HL-60 (cell line): ENCODE results near the gene C1orf21.

Source experiments
- DNase-seq, 2 experiments: peaks; one replicate each; pipeline ENCODE4 v3.0.0-alpha.2; 2010 to 2020; ENCODE audit warnings: low read depth in 1 of 2, low spot score in 1 of 2
- H3K27ac ChIP-seq: fragments of 250-450 bp; sonication (Bioruptor Pico); replicated peaks from 2 replicates; pipeline ENCODE4 v1.5.1; 2020; ENCODE audit warnings: mild to moderate bottlenecking, moderate library complexity
- H3K27me3 ChIP-seq: fragments of 250-450 bp; sonication (Bioruptor Pico); 2 replicates; pipeline ENCODE4 v1.5.1; 2021; ENCODE audit warnings: mild to moderate bottlenecking, moderate library complexity; ENCODE audit not compliant: insufficient read depth, poor library complexity, severe bottlenecking
- H3K4me3 ChIP-seq: replicated peaks from 2 replicates; pipeline ENCODE4 v1.5.1; 2011; ENCODE audit warnings: mild to moderate bottlenecking, control low read depth, low read length; ENCODE audit not compliant: insufficient read depth
- GABPA ChIP-seq: IDR thresholded peaks from 2 replicates; pipeline ENCODE4 v1.6.1; 2012; ENCODE audit warnings: low read depth
- POLR2AphosphoS5 ChIP-seq: IDR thresholded peaks from 2 replicates; pipeline ENCODE4 v1.6.1; 2012; ENCODE audit warnings: low read depth
- SPI1 ChIP-seq: IDR thresholded peaks from 2 replicates; pipeline ENCODE4 v1.6.1; 2012; ENCODE audit warnings: low read depth, mild to moderate bottlenecking, borderline replicate concordance
- TF ChIP-seq, protein P1 (sequence below): IDR thresholded peaks from 2 replicates; pipeline ENCODE4 v1.6.1; 2012; ENCODE audit warnings: low read depth; ENCODE audit not compliant: insufficient replicate concordance
- TF ChIP-seq, protein P2 (sequence below): IDR thresholded peaks from one replicate; pipeline ENCODE4 v1.5.1; 2011; ENCODE audit warnings: low read length, control low read depth, inconsistent platforms; ENCODE audit not compliant: insufficient read depth

Gene C1orf21

DNA sequence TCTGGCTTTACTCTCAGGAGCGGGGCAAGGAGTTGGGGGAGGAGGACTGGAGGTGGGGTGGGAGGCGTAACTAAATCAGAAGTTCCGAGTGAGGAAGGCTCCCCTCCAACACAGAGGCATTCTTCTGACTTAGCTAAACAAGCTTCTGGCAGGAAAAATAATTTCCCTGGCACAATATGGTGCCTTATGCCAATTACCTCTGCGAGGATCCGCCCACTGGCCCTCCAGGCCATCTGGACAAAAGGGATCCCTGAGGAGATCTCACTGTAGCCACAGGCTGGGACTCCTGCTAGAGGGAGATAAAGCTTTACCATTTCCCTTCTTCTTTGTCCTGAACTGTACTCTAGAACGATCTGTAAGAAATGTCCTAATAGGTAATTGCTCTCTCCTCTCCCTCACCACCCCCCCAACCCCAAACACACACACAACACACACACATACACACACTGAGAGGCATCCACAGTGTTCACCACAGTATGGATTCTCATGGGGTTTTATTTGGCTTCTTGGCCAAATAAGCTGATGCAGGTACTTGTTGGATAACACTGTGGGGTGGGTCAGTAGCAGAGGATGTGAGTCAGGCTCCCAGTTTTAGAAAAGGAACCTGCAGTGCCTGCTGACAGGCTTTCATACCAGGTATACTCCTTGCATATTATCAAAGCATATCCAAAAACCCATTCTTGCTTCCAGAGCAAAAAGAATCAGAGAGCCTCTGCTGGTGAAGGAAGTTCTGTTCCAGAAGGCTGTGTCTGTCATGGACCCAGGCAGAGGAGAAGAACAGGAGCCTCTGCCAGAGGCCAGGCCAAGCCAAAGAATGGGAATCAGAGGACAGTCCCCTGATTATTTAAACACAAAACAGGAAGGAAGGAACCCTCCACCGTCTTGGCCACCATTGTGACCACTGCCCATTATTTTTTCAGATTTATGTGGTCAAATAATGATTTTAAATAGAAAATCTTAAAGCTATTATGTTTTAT is 169.1 kb downstream of the C1orf21 start:
- DNase-seq = no peak

DNA sequence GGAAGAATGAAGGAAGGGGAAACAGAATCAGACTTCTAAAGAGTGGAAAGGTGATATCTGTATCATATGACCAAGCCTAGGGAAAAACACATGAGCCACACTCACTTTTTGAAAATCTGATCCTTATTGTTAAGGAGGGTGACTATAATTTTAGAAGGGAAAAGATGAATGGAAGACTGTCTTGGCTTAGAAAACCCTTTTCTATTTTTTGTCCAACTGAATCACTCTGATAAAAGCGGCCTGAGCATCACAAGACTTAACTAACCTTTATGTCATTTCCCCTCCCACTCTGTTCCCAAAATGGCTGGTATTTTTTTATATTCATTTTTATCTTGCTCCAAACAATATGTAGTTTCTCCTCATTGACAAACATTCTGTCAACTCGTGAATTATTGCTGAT is 169.8 kb downstream of the C1orf21 start:
- TF ChIP-seq, protein P1, sequence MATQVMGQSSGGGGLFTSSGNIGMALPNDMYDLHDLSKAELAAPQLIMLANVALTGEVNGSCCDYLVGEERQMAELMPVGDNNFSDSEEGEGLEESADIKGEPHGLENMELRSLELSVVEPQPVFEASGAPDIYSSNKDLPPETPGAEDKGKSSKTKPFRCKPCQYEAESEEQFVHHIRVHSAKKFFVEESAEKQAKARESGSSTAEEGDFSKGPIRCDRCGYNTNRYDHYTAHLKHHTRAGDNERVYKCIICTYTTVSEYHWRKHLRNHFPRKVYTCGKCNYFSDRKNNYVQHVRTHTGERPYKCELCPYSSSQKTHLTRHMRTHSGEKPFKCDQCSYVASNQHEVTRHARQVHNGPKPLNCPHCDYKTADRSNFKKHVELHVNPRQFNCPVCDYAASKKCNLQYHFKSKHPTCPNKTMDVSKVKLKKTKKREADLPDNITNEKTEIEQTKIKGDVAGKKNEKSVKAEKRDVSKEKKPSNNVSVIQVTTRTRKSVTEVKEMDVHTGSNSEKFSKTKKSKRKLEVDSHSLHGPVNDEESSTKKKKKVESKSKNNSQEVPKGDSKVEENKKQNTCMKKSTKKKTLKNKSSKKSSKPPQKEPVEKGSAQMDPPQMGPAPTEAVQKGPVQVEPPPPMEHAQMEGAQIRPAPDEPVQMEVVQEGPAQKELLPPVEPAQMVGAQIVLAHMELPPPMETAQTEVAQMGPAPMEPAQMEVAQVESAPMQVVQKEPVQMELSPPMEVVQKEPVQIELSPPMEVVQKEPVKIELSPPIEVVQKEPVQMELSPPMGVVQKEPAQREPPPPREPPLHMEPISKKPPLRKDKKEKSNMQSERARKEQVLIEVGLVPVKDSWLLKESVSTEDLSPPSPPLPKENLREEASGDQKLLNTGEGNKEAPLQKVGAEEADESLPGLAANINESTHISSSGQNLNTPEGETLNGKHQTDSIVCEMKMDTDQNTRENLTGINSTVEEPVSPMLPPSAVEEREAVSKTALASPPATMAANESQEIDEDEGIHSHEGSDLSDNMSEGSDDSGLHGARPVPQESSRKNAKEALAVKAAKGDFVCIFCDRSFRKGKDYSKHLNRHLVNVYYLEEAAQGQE = no peak
- TF ChIP-seq GABPA (no peak), POLR2AphosphoS5 (no peak), SPI1 (no peak)
- TF ChIP-seq, protein P2, sequence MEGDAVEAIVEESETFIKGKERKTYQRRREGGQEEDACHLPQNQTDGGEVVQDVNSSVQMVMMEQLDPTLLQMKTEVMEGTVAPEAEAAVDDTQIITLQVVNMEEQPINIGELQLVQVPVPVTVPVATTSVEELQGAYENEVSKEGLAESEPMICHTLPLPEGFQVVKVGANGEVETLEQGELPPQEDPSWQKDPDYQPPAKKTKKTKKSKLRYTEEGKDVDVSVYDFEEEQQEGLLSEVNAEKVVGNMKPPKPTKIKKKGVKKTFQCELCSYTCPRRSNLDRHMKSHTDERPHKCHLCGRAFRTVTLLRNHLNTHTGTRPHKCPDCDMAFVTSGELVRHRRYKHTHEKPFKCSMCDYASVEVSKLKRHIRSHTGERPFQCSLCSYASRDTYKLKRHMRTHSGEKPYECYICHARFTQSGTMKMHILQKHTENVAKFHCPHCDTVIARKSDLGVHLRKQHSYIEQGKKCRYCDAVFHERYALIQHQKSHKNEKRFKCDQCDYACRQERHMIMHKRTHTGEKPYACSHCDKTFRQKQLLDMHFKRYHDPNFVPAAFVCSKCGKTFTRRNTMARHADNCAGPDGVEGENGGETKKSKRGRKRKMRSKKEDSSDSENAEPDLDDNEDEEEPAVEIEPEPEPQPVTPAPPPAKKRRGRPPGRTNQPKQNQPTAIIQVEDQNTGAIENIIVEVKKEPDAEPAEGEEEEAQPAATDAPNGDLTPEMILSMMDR = no peak
- Histone ChIP-seq H3K27ac (no peak overlapping the region), H3K4me3 (no peak overlapping the region), H3K27me3 (peaks cover 3% of the 10 kb centered on the region)
- no peak for DNase-seq

More for the DNA sequence above, 169.1 kb downstream of the C1orf21 start:
- no peak overlapping the region for H3K4me3 ChIP-seq
- H3K27ac ChIP-seq = no peak overlapping the region
- TF ChIP-seq, protein P2 = no peak
- peaks cover 3% of the 10 kb centered on the region for H3K27me3 ChIP-seq

DNA sequence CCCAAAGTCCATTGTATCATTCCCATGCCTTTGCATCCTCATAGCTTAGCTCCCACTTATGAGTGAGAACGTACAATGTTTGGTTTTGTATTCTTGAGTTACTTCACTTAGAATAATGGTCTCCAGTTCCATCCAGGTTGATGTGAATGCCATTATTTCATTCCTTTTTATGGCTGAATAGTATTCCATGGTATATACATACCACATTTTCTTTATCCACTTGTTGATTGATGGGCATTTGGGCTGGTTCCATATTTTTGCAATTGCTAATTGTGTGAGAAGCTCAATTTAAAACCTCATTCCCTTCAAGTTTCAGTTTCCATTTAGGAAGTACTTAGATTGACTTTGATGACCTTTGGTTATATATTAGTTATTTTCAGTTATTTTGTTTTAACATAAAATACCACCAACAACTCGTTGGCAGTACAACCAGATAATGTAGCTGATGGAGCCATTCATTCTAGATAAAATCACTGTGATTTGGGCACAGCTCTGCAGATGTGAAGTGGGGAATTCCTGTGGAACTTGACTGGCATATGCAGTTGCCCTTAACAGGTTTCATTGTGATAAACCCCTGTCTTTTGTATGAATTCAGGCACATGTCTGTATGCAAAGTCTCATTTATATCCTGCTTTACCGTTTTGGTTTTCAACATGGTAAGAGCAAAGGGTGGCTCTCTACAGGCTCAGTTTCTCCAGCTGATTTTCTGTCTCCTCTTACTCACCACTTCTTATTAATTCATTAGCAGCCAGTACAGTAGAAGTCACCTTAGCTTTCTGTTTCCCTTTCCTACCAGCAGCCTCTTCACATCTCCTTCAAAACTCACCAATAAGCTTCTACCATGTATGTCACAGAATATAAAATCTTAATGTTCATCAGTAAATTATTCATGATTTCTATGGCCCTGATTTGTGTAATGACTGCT is 170.9 kb downstream of the C1orf21 start:
- no peak overlapping the region for H3K27ac ChIP-seq
- H3K27me3 ChIP-seq = peaks cover 3% of the 10 kb centered on the region
- TF ChIP-seq, protein P2 = no peak
- TF ChIP-seq, protein P1 = no peak
- TF ChIP-seq POLR2AphosphoS5 (no peak), SPI1 (no peak), GABPA (no peak)
- DNase-seq = no peak
- H3K4me3 ChIP-seq = no peak overlapping the region
